ENCODE measurements around the gene RCVRN. TPM values are rescaled to one million over a fixed set of nuclear protein-coding genes. Genes with fewer than 3 reads are reported as not detected.

RCVRN gene
- total RNA-seq, 1 donor from 2014 or later = not detected

GRCh38 chr17:9850151-9850550 lies 54.9 kb downstream of the RCVRN start:
- Mint-ChIP-seq H3K27me3 (no peaks in the 10 kb centered on the region), H3K9me3 (ENCODE audit: low read depth) (peaks cover 3% of the 10 kb centered on the region)
- DNase-seq (ENCODE audit: low spot score, unreplicated experiment) = no peak

More at GRCh38 chr17:9850151-9850550, 54.9 kb downstream of the RCVRN start:
- Mint-ChIP-seq H3K36me3 (ENCODE audit: insufficient read depth) (no peaks in the 10 kb centered on the region), H3K4me1 (ENCODE audit: low read depth) (no peaks in the 10 kb centered on the region), H3K4me3 (ENCODE audit: low read depth) (no peak overlapping the region), H3K27ac (no peak overlapping the region)
- TF ChIP-seq CTCF (IDR thresholded peaks at IDR 0.05; ENCODE audit: unreplicated experiment) = no peak

Other genes starting within 250 kb of the RCVRN start
- not detected in 2 replicates for gene DHRS7C, start 113.7 kb downstream of the RCVRN start, total RNA-seq
- gene GSG1L2, start 83.2 kb downstream of the RCVRN start, total RNA-seq = not detected in 2 replicates
- not detected in 2 replicates for gene GLP2R, start 79.3 kb downstream of the RCVRN start, total RNA-seq